Pancreas (tissue), 10 donors: ENCODE measurements around the gene C19orf25. TPM values are rescaled to one million over a fixed set of nuclear protein-coding genes. Genes with fewer than 3 reads are reported as not detected.
"Not testable (repeated sequence)": the region's sequence is repeated elsewhere in the genome, so short reads cannot be mapped to it uniquely, and the experiment has no call there.

Source experiments
- ATAC-seq, 4 donors: fragments of 200-7000 bp; cut with Tn5 transposase; one replicate each; pipeline versions ENCODE4 v1.8.0 to v1.9.1; 2020; ENCODE audit warnings: mild to moderate bottlenecking in 4 of 4, moderate library complexity in 4 of 4
- DNase-seq, 6 donors: peaks; one replicate each; pipeline ENCODE4 v3.0.0-alpha.2; 2020
- FAIRE-seq: peaks from 2 replicates; lab custom pipeline; 2012; peaks lifted over from hg19 to GRCh38; lab: Jason Lieb, UNC
- H3K27ac ChIP-seq, 4 donors: fragments of 200-600 bp; sonication (generic); 1 replicate in 3 of 4; 2 replicates in 1 of 4; pipeline versions ENCODE4 v1.5.0 to v1.8.0; 2020
- H3K27me3 ChIP-seq, 4 donors: fragments of 200-600 bp; one replicate each; pipeline ENCODE4 v1.8.0; 2021
- H3K36me3 ChIP-seq, 3 donors: fragments of 200-600 bp; sonication (generic) in 1 of 3; one replicate each; pipeline versions ENCODE4 v1.5.0 to v1.8.0; 2020 to 2021
- H3K4me1 ChIP-seq, 3 donors: fragments of 200-600 bp; one replicate each; pipeline ENCODE4 v1.8.0; 2021
- H3K4me3 ChIP-seq, 4 donors: fragments of 200-600 bp; sonication (generic) in 2 of 4; one replicate each; pipeline versions ENCODE4 v1.5.0 to v1.8.0; 2020 to 2021
- H3K9me3 ChIP-seq, 4 donors: fragments of 200-600 bp; one replicate each; pipeline ENCODE4 v1.8.0; 2021
- CTCF ChIP-seq, 4 donors: fragments of 200-600 bp; sonication (generic) in 3 of 4; IDR thresholded peaks; one replicate each; pipeline versions ENCODE4 v1.5.0 to v1.8.0; 2021; ENCODE audit warnings: antibody characterized with exemption in 4 of 4
- WGBS, 2 donors: extraction: QIAGEN DNeasy Blood & Tissue Kit; methylation state at CpG; one replicate each; pipeline ENCODE4 v1.1.7; 2013; 5-methylcytosine and 5-hydroxymethylcytosine counted together
- intact Hi-C, 3 donors: fragments of 100-400 bp; cut with DNase I; formaldehyde crosslinking; loops; one replicate each; pipeline versions ENCODE4 v1.11.1 to v1.14.2; 2022
- polyA plus RNA-seq, 2 donors: library from polyadenylated mRNA; stranded (reverse); fragments of 200-250 nt; gene quantifications; one replicate each; pipeline ENCODE4 v1.2.3, GENCODE V29; 2013
- total RNA-seq, 6 donors: library from RNA; stranded (reverse); fragmentation: NEBNext Ultra II Directional in 4 of 6; extraction: Animal tissue kit (Norgen Biotek cat#: 25700) in 4 of 6; gene quantifications; one replicate each; pipeline versions ENCODE4 v1.2.1 to v1.2.4, GENCODE V29; 2021 to 2023
- donor health status: healthy with polysubstance abuse.
- donor health status: DM: no; HTN: no; CAD: no; lungs with moderate emphysema.
- donor health status: DM: no; HTN: no; CAD: no.
- donor health status: control.
- donor health status: control.
- donor health status: Bipolar disorder and iron deficiency.
- donor health status: DM: yes; HTN: yes; CAD: no.
- donor health status: DM: no; HTN: no; CAD: no.
- donor health status: DM: no; HTN: no; CAD: no.
- donor health status: DM: yes; HTN: yes; CAD: no.

Gene C19orf25
- total and polyA plus RNA-seq, 8 donors, result 10.7 to 39.0 (median 15.6) TPM

DNA sequence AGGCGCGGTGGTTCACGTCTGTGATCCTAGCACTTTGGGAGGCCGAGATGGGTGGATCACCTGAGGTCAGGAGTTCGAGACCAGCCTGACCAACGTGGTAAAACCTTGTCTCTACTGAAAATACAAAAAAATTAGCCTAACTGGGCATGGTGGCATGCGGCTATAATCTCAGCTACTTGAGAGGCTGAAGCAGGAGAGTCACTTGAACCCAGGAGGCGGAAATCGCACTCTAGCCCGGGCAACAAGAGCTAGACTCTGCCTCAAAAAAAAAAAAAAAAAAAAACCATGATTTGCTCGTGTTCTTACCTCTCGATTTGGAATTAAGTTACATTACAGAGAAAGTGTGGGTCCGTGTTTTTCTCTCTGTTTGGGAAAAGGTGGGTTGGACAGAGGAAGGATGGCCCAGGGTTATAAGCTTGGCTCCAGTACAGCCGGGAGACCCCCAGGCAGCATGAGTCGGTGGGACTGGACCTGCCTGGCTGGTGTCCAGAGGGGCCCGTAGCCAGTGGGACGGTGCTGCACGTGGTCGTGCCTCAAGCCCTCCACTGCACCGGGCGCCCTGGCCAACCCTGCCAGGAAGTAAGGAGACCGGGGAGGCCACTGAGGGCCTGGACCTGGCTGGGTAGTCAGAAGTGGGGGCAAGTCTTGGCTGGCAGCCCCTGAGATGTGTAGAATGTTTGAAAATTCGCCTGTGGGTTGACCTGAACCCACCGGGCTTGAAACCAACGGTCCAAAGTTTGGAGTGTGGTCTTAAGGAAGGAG, 37.2 kb downstream of the C19orf25 start:
- FAIRE-seq, result no peak
- intact Hi-C loops, result loop anchor here in 1 of 3 donors (10.0 kb wide), 1 partner anchor 73 kb away; the partner anchor contains the start of gene ADAMTSL5
- peaks cover 0 to 7% (median 2%) of the 10 kb centered on the region in 4 donors for H3K27me3 ChIP-seq
- ATAC-seq, result no peak
- peaks cover 11 to 28% (median 16%) of the 10 kb centered on the region in 3 donors for H3K36me3 ChIP-seq
- no peak overlapping the region for H3K4me3 ChIP-seq
- peaks cover 0 to 30% (median 6%) of the 10 kb centered on the region in 3 donors for H3K4me1 ChIP-seq
- H3K9me3 ChIP-seq, result no peaks in the 10 kb centered on the region
- 89 to 91% methylated on average over 25 of the region's 25 CpGs for WGBS, 2 donors
- peak in 1 of 6 donors; percentile 55 for DNase-seq
- no peak for TF ChIP-seq CTCF (IDR thresholded peaks at IDR 0.05)
- no peak overlapping the region for H3K27ac ChIP-seq

- Histone ChIP-seq H3K9me3 (no peaks in the 10 kb centered on the region), H3K4me3 (no peak overlapping the region), H3K27me3 (no peaks in the 10 kb centered on the region), H3K36me3 (peaks cover 11 to 28% (median 16%) of the 10 kb centered on the region in 3 donors), H3K4me1 (peaks cover 0 to 23% (median 6%) of the 10 kb centered on the region in 3 donors), H3K27ac (no peak overlapping the region)
- ATAC-seq, result no peak
- intact Hi-C loops, result loop anchor here in 1 of 3 donors (10.0 kb wide), 1 partner anchor 74 kb away; the partner anchor contains the start of gene ADAMTSL5
- 85 to 90% methylated on average over 9 of the region's 9 CpGs for WGBS, 2 donors
- no peak for FAIRE-seq
- TF ChIP-seq CTCF (IDR thresholded peaks at IDR 0.05), result no peak
- DNase-seq, result no peak
Measured at GRCh38 chr19:1441022-1441426, 38.0 kb downstream of the C19orf25 start.

DNA sequence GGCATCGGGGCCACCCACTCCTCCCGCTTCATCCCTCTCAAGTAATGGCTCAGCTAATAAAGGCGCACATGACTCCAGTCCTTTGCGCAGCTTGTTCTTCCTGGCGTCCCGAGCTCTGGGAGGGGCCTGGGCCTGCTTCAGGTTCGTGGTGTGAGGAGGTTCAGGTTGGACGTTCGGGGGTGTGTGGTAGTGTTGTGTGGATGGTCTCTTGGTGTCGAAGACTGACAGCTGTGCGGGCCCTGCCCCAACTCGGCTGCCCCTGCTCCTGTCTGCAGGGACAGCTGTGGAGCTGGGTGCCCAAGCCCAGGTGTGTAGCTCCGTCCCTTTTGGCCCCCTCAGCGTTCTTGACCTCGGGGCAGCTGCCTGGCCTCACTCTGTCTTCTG, 38.6 kb downstream of the C19orf25 start:
- no peak overlapping the region for H3K4me3 ChIP-seq
- H3K27ac ChIP-seq, result no peak overlapping the region
- FAIRE-seq (no peak), DNase-seq (peak in 1 of 6 donors; percentile 30), ATAC-seq (no peak)
- peaks cover 0 to 19% (median 6%) of the 10 kb centered on the region in 3 donors for H3K4me1 ChIP-seq
- 84 to 87% methylated on average over 15 of the region's 15 CpGs for WGBS, 2 donors
- no peak for TF ChIP-seq CTCF (IDR thresholded peaks at IDR 0.05)
- intact Hi-C loops, result loop anchor here in 1 of 3 donors (10.0 kb wide), 1 partner anchor 74 kb away; the partner anchor contains the start of gene ADAMTSL5
- H3K9me3 ChIP-seq, result no peaks in the 10 kb centered on the region
- peaks cover 11 to 28% (median 16%) of the 10 kb centered on the region in 3 donors for H3K36me3 ChIP-seq
- no peaks in the 10 kb centered on the region for H3K27me3 ChIP-seq

- peaks cover 0 to 17% (median 6%) of the 10 kb centered on the region in 3 donors for H3K4me1 ChIP-seq
- FAIRE-seq, ATAC-seq, H3K9me3 ChIP-seq, H3K27me3 ChIP-seq, H3K27ac ChIP-seq: not testable (repeated sequence)
- H3K4me3 ChIP-seq, result peak overlapping the region; percentile 77 to 95 (median 80)
- peaks cover 11 to 29% (median 16%) of the 10 kb centered on the region in 3 donors for H3K36me3 ChIP-seq
- peak in 1 of 6 donors; percentile 44 for DNase-seq
- intact Hi-C loops, result loop anchor here in 1 of 3 donors (10.0 kb wide), 1 partner anchor 75 kb away; the partner anchor contains the start of gene ADAMTSL5
- WGBS, 2 donors, result 72 to 74% methylated on average over 56 to 57 of the region's 57 CpGs
Measured at GRCh38 chr19:1439525-1440417, 39.2 kb downstream of the C19orf25 start.

DNA sequence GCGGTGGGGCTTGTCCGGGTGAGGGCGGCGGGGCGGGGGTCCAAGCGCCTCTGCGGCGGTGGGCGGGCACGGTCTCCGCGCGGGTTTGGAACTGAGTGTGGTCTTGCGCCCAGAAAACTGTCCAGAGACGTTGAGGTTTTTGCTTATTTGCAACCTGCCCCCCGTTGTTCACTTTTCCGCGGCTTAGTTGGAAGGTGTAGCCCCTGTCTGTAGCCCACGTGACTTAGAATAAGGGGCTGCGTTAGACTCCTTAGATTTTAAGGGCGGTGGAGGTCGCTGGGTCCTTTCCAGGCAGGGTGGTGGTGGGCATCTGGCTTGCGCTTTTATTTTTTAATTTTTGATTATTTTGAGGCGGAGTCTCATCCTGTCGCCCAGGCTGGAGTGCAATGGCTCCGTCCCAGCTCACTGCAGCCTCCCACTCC, 40.1 kb downstream of the C19orf25 start:
- Histone ChIP-seq H3K27ac (peak overlapping the region in 2 of 4 donors; percentile 87 to 89), H3K27me3 (no peaks in the 10 kb centered on the region), H3K4me3 (peak overlapping the region; percentile 77 to 95 (median 80)), H3K4me1 (peaks cover 0 to 17% (median 6%) of the 10 kb centered on the region in 3 donors), H3K36me3 (peaks cover 11 to 34% (median 16%) of the 10 kb centered on the region in 3 donors), H3K9me3 (no peaks in the 10 kb centered on the region)
- no peak for TF ChIP-seq CTCF (IDR thresholded peaks at IDR 0.05)
- intact Hi-C loops, result no loop called here
- ATAC-seq, result peak in 1 of 4 donors; percentile 1
- 1% methylated on average over 26 of the region's 26 CpGs for WGBS, 2 donors
- no peak for FAIRE-seq
- DNase-seq, result no peak
